DOHH2 (cell line): ENCODE data around the gene OR2A42.
"Not testable (repeated sequence)": the region's sequence is repeated elsewhere in the genome, so short reads cannot be mapped to it uniquely, and the experiment has no call there.

Experiments
- H3F3A ChIP-seq: fragments of 200-600 bp; sonication (generic), shearing (Covaris generic); 2 replicates; pipeline ENCODE4 v1.6.0; 2016; ENCODE audit warnings: antibody characterized with exemption, mild to moderate bottlenecking; ENCODE audit not compliant: control insufficient read depth, insufficient read depth
- H3K27ac ChIP-seq: fragments of 200-600 bp; sonication (generic); 2 replicates; pipeline ENCODE4 v1.5.1; 2014; ENCODE audit warnings: low read depth, mild to moderate bottlenecking, low read length, moderate library complexity
- H3K27me3 ChIP-seq: fragments of 200-600 bp; sonication (generic); 2 replicates; pipeline ENCODE4 v1.6.1; 2014; ENCODE audit warnings: mild to moderate bottlenecking, low read length, mixed read lengths; ENCODE audit not compliant: control insufficient read depth
- H3K36me3 ChIP-seq: fragments of 200-600 bp; sonication (generic); 2 replicates; pipeline ENCODE4 v1.6.1; 2014; ENCODE audit warnings: mild to moderate bottlenecking, low read length, moderate library complexity, mixed read lengths; ENCODE audit not compliant: control insufficient read depth
- H3K4me1 ChIP-seq: fragments of 200-600 bp; sonication (generic); 2 replicates; pipeline ENCODE4 v1.6.1; 2014; ENCODE audit warnings: mild to moderate bottlenecking, low read length, mixed read lengths; ENCODE audit not compliant: control insufficient read depth
- H3K4me2 ChIP-seq: fragments of 200-600 bp; sonication (generic); 2 replicates; pipeline ENCODE4 v1.6.0; 2014; ENCODE audit warnings: mild to moderate bottlenecking, low read length, moderate library complexity
- H3K4me3 ChIP-seq: fragments of 200-600 bp; sonication (generic); 2 replicates; pipeline ENCODE4 v1.5.1; 2014; ENCODE audit warnings: mild to moderate bottlenecking, low read length, mixed read lengths
- H3K79me2 ChIP-seq: fragments of 200-600 bp; sonication (generic); 2 replicates; pipeline ENCODE4 v1.6.1; 2014; ENCODE audit warnings: mild to moderate bottlenecking, low read length, mixed read lengths; ENCODE audit not compliant: control insufficient read depth
- H3K9me2 ChIP-seq: fragments of 200-600 bp; sonication (generic); replicated peaks from 2 replicates; pipeline ENCODE4 v1.6.1; 2014; ENCODE audit warnings: mild to moderate bottlenecking, low read length, mixed read lengths; ENCODE audit not compliant: control insufficient read depth
- H3K9me3 ChIP-seq: fragments of 200-600 bp; sonication (generic); 2 replicates; pipeline ENCODE4 v1.6.1; 2014; ENCODE audit warnings: antibody characterized with exemption, low read length, mixed read lengths; ENCODE audit not compliant: control insufficient read depth, insufficient read depth
- H4K20me1 ChIP-seq: fragments of 200-600 bp; sonication (generic); 2 replicates; pipeline ENCODE4 v1.6.0; 2014; ENCODE audit warnings: low read depth, mild to moderate bottlenecking, antibody characterized with exemption, low read length, moderate library complexity; ENCODE audit not compliant: control insufficient read depth, insufficient read depth

The OR2A42 gene

GRCh38 chr7:144246967-144247366 is 7.6 kb upstream of the OR2A42 start:
- H3K9me3 ChIP-seq, H3F3A ChIP-seq, H3K36me3 ChIP-seq, H3K9me2 ChIP-seq, H3K4me1 ChIP-seq, H3K27me3 ChIP-seq, H3K79me2 ChIP-seq, H3K4me3 ChIP-seq, H4K20me1 ChIP-seq, H3K27ac ChIP-seq, H3K4me2 ChIP-seq: not testable (repeated sequence)

DNA sequence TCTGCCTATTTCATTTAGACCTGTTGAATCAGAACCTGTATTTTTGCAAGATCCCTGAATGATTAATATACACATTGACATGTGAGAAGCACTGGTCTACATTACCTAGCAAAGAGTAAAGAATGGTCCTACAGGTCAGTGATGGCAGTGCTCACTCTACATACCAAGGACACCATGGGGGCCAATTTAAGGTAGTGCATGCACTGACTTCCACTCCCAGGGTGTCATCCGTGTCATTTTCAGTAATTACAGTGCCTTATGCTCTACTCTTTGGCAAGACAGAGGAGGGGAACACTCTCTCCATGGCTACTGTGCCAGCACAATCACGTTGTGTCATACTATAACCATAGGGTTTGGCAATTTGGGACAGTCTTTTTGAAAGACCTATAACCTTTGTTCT is 6.0 kb upstream of the OR2A42 start:
- H3K79me2 ChIP-seq, H3K27me3 ChIP-seq, H3K4me1 ChIP-seq, H3K4me3 ChIP-seq, H3K9me2 ChIP-seq, H3F3A ChIP-seq, H3K9me3 ChIP-seq, H3K27ac ChIP-seq, H4K20me1 ChIP-seq, H3K36me3 ChIP-seq, H3K4me2 ChIP-seq: not testable (repeated sequence)

DNA sequence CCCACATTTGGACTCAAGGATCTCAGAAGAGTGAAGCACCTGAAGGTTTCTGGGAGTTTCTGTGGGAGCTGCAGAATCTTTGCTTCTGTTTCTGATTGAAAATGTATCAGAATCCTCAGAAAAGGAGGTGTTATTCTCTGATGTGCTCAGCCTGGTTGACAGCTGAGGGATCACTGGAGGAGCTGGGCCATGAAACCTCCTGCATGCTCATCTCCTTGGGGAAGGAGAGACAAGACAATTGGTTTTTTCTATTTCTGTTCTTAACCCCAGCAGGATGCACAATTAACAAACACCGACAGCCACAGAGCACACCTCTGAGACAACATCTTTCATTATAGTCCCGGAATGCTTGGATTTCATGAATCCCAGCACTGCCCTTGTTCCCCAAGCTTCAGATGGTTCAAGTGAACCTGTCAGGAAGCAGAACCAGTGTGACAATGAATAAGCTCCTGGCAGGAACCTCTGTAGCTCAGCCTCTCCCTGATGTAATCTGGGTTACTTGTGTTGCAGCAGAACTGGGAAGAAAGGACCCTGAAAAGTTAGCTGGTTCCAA is 799 bp downstream of the OR2A42 start:
- not testable (repeated sequence) for H3K9me3 ChIP-seq, H3K27ac ChIP-seq, H3K36me3 ChIP-seq, H3K27me3 ChIP-seq, H4K20me1 ChIP-seq, H3K4me3 ChIP-seq, H3K4me2 ChIP-seq, H3K4me1 ChIP-seq, H3K79me2 ChIP-seq, H3F3A ChIP-seq, H3K9me2 ChIP-seq

DNA sequence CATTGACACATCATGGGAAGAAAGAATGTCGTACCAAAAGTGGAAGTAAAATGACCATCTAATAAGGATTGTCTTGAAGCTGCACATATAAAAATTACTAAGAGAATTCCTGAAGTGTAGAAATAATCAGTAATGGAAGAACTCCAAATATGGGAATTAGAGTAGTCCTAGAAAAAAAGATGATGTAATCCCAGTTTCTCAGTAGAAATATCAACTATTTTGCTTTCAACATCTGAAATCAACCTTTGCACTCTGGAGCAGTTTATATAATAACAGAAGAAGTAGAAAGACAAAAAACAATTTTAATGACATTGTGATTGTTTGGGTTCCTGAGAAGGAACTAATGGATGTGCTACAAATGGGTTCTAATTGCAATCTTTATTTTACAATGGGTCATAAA is 6.4 kb downstream of the OR2A42 start:
- not testable (repeated sequence) for H4K20me1 ChIP-seq, H3K27me3 ChIP-seq, H3F3A ChIP-seq, H3K36me3 ChIP-seq, H3K9me3 ChIP-seq, H3K4me3 ChIP-seq, H3K79me2 ChIP-seq, H3K4me1 ChIP-seq, H3K4me2 ChIP-seq, H3K9me2 ChIP-seq, H3K27ac ChIP-seq

GRCh38 chr7:144231027-144231426 is 8.4 kb downstream of the OR2A42 start:
- H3K27me3 ChIP-seq, H3K27ac ChIP-seq, H3F3A ChIP-seq, H4K20me1 ChIP-seq, H3K9me3 ChIP-seq, H3K36me3 ChIP-seq, H3K4me1 ChIP-seq, H3K4me2 ChIP-seq, H3K9me2 ChIP-seq, H3K79me2 ChIP-seq, H3K4me3 ChIP-seq: not testable (repeated sequence)

DNA sequence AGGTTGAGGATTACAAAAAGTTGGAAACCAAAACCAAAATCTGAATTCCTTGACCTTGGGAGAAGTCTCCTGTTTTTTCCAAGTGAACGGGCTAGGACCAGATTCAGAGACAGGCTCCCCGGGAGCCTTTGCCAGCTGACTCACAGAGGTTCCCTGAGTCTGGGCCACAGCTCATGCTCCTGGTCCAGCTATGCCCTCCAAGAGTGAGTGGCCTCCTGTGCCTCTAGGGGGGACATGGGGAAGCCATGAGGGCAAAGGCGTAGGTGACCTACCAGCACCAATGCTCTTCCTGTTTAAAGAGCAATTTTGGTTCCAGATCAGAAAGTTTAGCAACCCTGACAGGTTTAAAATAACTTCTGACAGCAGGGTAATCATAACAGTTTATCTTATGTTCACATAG is 10.6 kb downstream of the OR2A42 start:
- H3K4me1 ChIP-seq, H3F3A ChIP-seq: not testable (repeated sequence)

GRCh38 chr7:144226866-144227265 is 12.5 kb downstream of the OR2A42 start:
- not testable (repeated sequence) for H3K36me3 ChIP-seq, H3K4me2 ChIP-seq, H3F3A ChIP-seq, H3K4me3 ChIP-seq, H3K9me3 ChIP-seq, H3K4me1 ChIP-seq, H4K20me1 ChIP-seq, H3K27me3 ChIP-seq, H3K79me2 ChIP-seq, H3K9me2 ChIP-seq, H3K27ac ChIP-seq

More for the DNA sequence above, 10.6 kb downstream of the OR2A42 start:
- not testable (repeated sequence) for H3K4me3 ChIP-seq, H3K4me2 ChIP-seq, H3K79me2 ChIP-seq, H3K36me3 ChIP-seq, H3K27me3 ChIP-seq, H4K20me1 ChIP-seq, H3K9me3 ChIP-seq, H3K27ac ChIP-seq, H3K9me2 ChIP-seq

- not testable (repeated sequence) for H3K36me3 ChIP-seq, H3K4me1 ChIP-seq, H3K27ac ChIP-seq, H3K79me2 ChIP-seq, H3F3A ChIP-seq, H3K9me2 ChIP-seq, H3K4me2 ChIP-seq, H4K20me1 ChIP-seq, H3K4me3 ChIP-seq, H3K9me3 ChIP-seq, H3K27me3 ChIP-seq
Observed at GRCh38 chr7:144223675-144224074, 15.7 kb downstream of the OR2A42 start.
